CD8-positive, alpha-beta memory T cell (primary cell): ENCODE results near the gene RUBCN. TPM values are rescaled to one million over a fixed set of nuclear protein-coding genes. Genes with fewer than 3 reads are reported as not detected.

Experiments
- CTCF ChIA-PET: fragments of 350-600 bp; sonication (Branson Sonifier 250); formaldehyde crosslinking; loops from one replicate; lab custom pipeline; 2021; ENCODE audit warnings: antibody characterized with exemption; lab: Charles Lee
- POLR2A ChIA-PET: fragments of 350-600 bp; sonication (Branson Sonifier 250); formaldehyde crosslinking; loops from one replicate; lab custom pipeline; 2021; ENCODE audit warnings: antibody characterized with exemption; lab: Charles Lee
- DNase-seq, 5 donors: peaks; one replicate each; pipeline versions ENCODE4 v3.0.0 to v3.0.0-alpha.2; 2020 to 2022; ENCODE audit warnings: mixed read lengths in 1 of 5
- H3K27ac ChIP-seq: one replicate; pipeline ENCODE4 v1.7.0; 2013; ENCODE audit warnings: low read depth, mild to moderate bottlenecking, low read length, moderate library complexity
- H3K27me3 ChIP-seq: 2 replicates; pipeline ENCODE4 v1.7.0; 2013; ENCODE audit warnings: low read length, mild to moderate bottlenecking; ENCODE audit not compliant: insufficient read depth, poor library complexity, severe bottlenecking
- H3K36me3 ChIP-seq: 2 replicates; pipeline ENCODE4 v1.7.0; 2013; ENCODE audit warnings: mild to moderate bottlenecking, low read length, moderate library complexity; ENCODE audit not compliant: insufficient read depth
- H3K4me1 ChIP-seq: 2 replicates; pipeline ENCODE4 v1.7.0; 2013; ENCODE audit warnings: mild to moderate bottlenecking, low read length, moderate library complexity; ENCODE audit not compliant: insufficient read depth
- H3K4me3 ChIP-seq: 2 replicates; pipeline ENCODE4 v1.7.0; 2013; ENCODE audit warnings: mild to moderate bottlenecking, low read length
- H3K9me3 ChIP-seq: 2 replicates; pipeline ENCODE4 v1.7.0; 2013; ENCODE audit warnings: mild to moderate bottlenecking, low read length
- H3K27ac Mint-ChIP-seq, 8 donors: one replicate each; pipeline ENCODE4 v1.8.0; 2020 to 2021; ENCODE audit warnings: mixed read lengths in 8 of 8, mild to moderate bottlenecking in 6 of 8, inconsistent platforms in 3 of 8, moderate library complexity in 3 of 8
- H3K27me3 Mint-ChIP-seq, 2 donors: one replicate each; pipeline ENCODE4 v1.8.0; 2020 to 2021; ENCODE audit warnings: mixed read lengths in 2 of 2, mild to moderate bottlenecking in 1 of 2, moderate library complexity in 1 of 2
- H3K36me3 Mint-ChIP-seq, 3 donors: one replicate each; pipeline ENCODE4 v1.8.0; 2020 to 2021; ENCODE audit warnings: mixed read lengths in 3 of 3, inconsistent platforms in 1 of 3, mild to moderate bottlenecking in 1 of 3
- H3K4me1 Mint-ChIP-seq, 3 donors: one replicate each; pipeline ENCODE4 v1.8.0; 2020 to 2021; ENCODE audit warnings: mixed read lengths in 3 of 3, inconsistent platforms in 1 of 3, mild to moderate bottlenecking in 1 of 3
- H3K4me3 Mint-ChIP-seq, 7 donors: one replicate each; pipeline ENCODE4 v1.8.0; 2020 to 2021; ENCODE audit warnings: mixed read lengths in 7 of 7, mild to moderate bottlenecking in 6 of 7, moderate library complexity in 4 of 7, inconsistent platforms in 2 of 7
- H3K9me3 Mint-ChIP-seq, 5 donors: one replicate each; pipeline ENCODE4 v1.8.0; 2020 to 2022; ENCODE audit warnings: mixed read lengths in 5 of 5, mild to moderate bottlenecking in 3 of 5, moderate library complexity in 2 of 5, inconsistent platforms in 1 of 5
- polyA plus RNA-seq: library from polyadenylated mRNA; unstranded; fragments of 300-500 nt; fragmentation: Illumina TruSeq; gene quantifications from one replicate; pipeline ENCODE4 v1.2.3, GENCODE V29; 2021
- total RNA-seq, 2 experiments: library from RNA; stranded (reverse); gene quantifications; one replicate each; pipeline ENCODE4 v1.2.3, GENCODE V29; 2021

The RUBCN gene
- total RNA-seq (10 to 100 TPM; 43.2 to 45.9 TPM), polyA plus RNA-seq (26.6 TPM)

DNA sequence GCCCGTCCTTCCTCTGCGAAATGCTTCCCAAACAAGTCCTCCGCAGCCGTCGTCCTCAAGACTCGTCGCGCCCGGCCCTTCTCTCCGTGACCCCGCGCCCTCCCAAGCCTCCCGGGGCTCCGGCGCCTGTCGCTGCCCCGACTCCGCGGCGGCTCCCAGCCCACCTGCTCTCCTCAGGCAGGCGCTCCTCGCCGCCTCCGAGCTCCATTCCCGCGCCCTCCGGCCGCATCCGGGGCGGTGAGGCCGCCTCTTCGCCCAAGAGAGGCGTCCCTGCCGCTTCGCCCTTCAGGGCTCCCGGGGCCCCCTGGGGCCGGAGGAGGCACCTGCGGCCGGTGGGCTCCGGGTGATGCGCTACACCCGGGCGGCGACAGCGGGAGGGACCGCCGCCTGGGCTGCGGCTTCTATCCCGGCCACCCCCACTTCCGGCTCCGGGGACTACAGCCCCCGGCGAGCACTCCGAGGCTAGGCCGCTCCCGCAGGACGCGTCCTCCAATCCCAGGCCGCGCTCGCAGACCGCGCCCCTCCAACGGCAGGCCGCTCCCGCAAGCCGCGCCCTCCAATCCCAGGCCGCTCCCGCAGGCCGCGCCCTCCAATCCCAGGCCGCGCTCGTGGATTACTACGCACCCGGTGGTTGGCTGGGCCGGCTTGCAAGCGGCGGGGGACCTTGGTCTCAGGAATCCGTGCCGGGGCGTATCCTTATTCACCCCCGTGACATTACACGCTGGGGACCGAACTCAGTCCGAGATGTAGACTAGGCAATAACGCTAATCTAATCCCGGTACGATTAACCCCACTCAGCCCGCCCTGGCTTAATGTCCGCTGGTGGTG lies at the start of gene RUBCN:
TSS of gene RUBCN (minus strand) at position 414 of the 828 bp plus-strand sequence. CDS start at position 229, 185 bp downstream.
- no peaks in the 10 kb centered on the region for H3K9me3 ChIP-seq
- CTCF ChIA-PET, result interaction anchor here (1.1 kb wide), 1 partner anchor 12 kb away, joined by 3 read pairs; no protein-coding TSS in a partner anchor
- Mint-ChIP-seq H3K27me3 (no peaks in the 10 kb centered on the region), H3K4me3 (peak within 1 kb of the TSS; percentile 89 to 99 (median 94)), H3K9me3 (no peaks in the 10 kb centered on the region), H3K36me3 (peaks cover 0 to 18% (median 0%) of the 10 kb centered on the region in 3 donors), H3K27ac (peak within 1 kb of the TSS; percentile 88 to 97 (median 94)), H3K4me1 (peaks cover 26 to 49% (median 36%) of the 10 kb centered on the region in 3 donors)
- no peaks in the 10 kb centered on the region for H3K27me3 ChIP-seq
- H3K4me3 ChIP-seq, result peak within 1 kb of the TSS; percentile 93
- H3K4me1 ChIP-seq, result peaks cover 18% of the 10 kb centered on the region
- POLR2A ChIA-PET, result interaction anchor here (0.9 to 2.4 kb wide), 5 partner anchors 11 to 57 kb away, joined by 3 to 15 read pairs (median 3); partner anchors contain the start of gene FYTTD1
- DNase-seq, result peak; percentile 91 to 96 (median 94)
- H3K27ac ChIP-seq, result peak within 1 kb of the TSS; percentile 69
- H3K36me3 ChIP-seq, result no peaks in the 10 kb centered on the region

GRCh38 chr3:197784019-197784585 lies 47.4 kb upstream of the RUBCN start:
- Histone ChIP-seq H3K4me3 (no peak overlapping the region), H3K27me3 (no peaks in the 10 kb centered on the region), H3K9me3 (no peaks in the 10 kb centered on the region), H3K27ac (no peak overlapping the region), H3K36me3 (peaks cover 16% of the 10 kb centered on the region), H3K4me1 (no peaks in the 10 kb centered on the region)
- H3K36me3 Mint-ChIP-seq, result peaks cover 0 to 39% (median 12%) of the 10 kb centered on the region in 3 donors
- H3K27ac Mint-ChIP-seq, result peak overlapping the region in 7 of 8 donors; percentile 57 to 90 (median 72)
- H3K4me3 Mint-ChIP-seq, result no peak overlapping the region
- no peaks in the 10 kb centered on the region for H3K27me3 Mint-ChIP-seq
- no peak for DNase-seq
- no peaks in the 10 kb centered on the region for H3K9me3 Mint-ChIP-seq
- H3K4me1 Mint-ChIP-seq, result peaks cover 7 to 15% (median 14%) of the 10 kb centered on the region in 3 donors
- POLR2A ChIA-PET, result no interaction called here
- CTCF ChIA-PET, result no interaction called here

DNA sequence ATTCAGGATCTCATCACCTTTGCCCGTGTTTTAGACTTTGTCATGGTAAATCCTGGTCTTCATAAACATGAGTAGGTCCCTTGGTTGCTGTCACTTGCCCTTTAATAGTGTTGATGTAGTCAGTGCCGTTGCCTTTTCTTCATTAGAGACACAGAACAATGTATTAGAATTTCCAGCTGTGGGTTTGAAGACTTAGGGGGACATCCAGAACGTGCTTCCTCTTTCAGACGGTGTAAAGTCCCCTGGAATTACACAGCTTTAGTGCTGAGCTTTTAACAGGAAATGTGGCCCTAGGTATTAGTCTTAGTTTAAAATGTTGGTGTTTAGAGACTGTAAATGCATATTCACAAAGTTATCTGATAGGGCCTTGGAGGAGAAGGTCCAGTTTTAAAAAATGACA lies 45.5 kb upstream of the RUBCN start:
- peaks cover 0 to 57% (median 18%) of the 10 kb centered on the region in 3 donors for H3K36me3 Mint-ChIP-seq
- peak overlapping the region in 5 of 8 donors; percentile 0 to 42 (median 10) for H3K27ac Mint-ChIP-seq
- POLR2A ChIA-PET, result no interaction called here
- H3K9me3 ChIP-seq, result no peaks in the 10 kb centered on the region
- H3K4me1 Mint-ChIP-seq, result peaks cover 7 to 15% (median 14%) of the 10 kb centered on the region in 3 donors
- H3K9me3 Mint-ChIP-seq, result no peaks in the 10 kb centered on the region
- no peaks in the 10 kb centered on the region for H3K27me3 Mint-ChIP-seq
- H3K36me3 ChIP-seq, result peaks cover 34% of the 10 kb centered on the region
- no peak overlapping the region for H3K4me3 Mint-ChIP-seq
- no peak overlapping the region for H3K27ac ChIP-seq
- CTCF ChIA-PET, result no interaction called here
- no peaks in the 10 kb centered on the region for H3K4me1 ChIP-seq
- H3K4me3 ChIP-seq, result no peak overlapping the region
- H3K27me3 ChIP-seq, result no peaks in the 10 kb centered on the region
- DNase-seq, result no peak

DNA sequence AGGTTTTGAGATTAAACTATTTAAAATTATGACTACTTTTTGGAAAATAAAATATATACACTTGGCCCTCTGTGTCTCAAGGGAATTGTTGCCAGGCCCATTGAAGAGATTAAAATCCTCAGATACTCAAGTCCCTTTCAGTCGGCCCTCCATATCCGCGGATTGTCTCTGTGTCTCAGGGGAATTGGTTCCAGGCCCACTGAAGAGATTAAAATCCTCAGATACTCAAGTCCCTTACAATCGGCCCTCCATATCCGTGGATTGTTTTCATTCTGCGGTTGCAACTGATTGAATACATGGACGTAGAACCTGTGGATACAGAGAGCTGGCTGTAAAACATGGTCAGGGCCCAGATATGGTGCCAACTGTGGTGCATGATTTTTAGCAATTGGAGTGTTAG lies 38.6 kb upstream of the RUBCN start:
- no peaks in the 10 kb centered on the region for H3K9me3 Mint-ChIP-seq
- Histone ChIP-seq H3K36me3 (peaks cover 64% of the 10 kb centered on the region), H3K27ac (no peak overlapping the region), H3K27me3 (no peaks in the 10 kb centered on the region), H3K4me1 (no peaks in the 10 kb centered on the region), H3K9me3 (no peaks in the 10 kb centered on the region), H3K4me3 (no peak overlapping the region)
- H3K36me3 Mint-ChIP-seq, result peaks cover 0 to 83% (median 15%) of the 10 kb centered on the region in 3 donors
- H3K27me3 Mint-ChIP-seq, result no peaks in the 10 kb centered on the region
- H3K4me1 Mint-ChIP-seq, result no peaks in the 10 kb centered on the region
- POLR2A ChIA-PET, result no interaction called here
- no peak overlapping the region for H3K4me3 Mint-ChIP-seq
- CTCF ChIA-PET, result interaction anchor here (1.0 kb wide), 1 partner anchor 10 kb away, joined by 3 read pairs; no protein-coding TSS in a partner anchor
- DNase-seq, result no peak
- peak overlapping the region in 1 of 8 donors; percentile 22 for H3K27ac Mint-ChIP-seq

DNA sequence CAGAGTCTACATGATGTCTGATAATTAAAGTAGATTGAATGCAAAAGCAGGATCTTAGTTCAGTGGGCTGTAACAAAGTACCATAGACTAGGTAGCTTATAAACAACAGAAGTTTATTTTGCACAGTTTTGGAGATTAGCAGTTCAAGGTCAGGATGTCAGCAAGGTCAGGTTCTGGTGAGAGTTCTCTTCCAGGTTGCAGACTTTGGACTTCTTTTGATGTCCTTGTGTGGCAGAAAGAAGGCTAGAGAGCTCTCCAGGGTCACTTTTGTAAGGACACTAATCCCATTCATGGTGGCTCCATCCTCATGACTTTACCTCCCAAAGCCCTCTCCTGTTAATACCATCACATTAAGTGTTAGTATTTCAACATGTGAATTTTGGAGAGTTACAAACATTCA lies 25.1 kb upstream of the RUBCN start:
- Mint-ChIP-seq H3K27ac (no peak overlapping the region), H3K4me1 (peaks cover 0 to 8% (median 0%) of the 10 kb centered on the region in 3 donors), H3K36me3 (peaks cover 0 to 30% (median 2%) of the 10 kb centered on the region in 3 donors), H3K9me3 (no peaks in the 10 kb centered on the region), H3K4me3 (no peak overlapping the region), H3K27me3 (no peaks in the 10 kb centered on the region)
- no peak overlapping the region for H3K27ac ChIP-seq
- H3K4me3 ChIP-seq, result no peak overlapping the region
- no peaks in the 10 kb centered on the region for H3K27me3 ChIP-seq
- H3K4me1 ChIP-seq, result no peaks in the 10 kb centered on the region
- H3K36me3 ChIP-seq, result peaks cover 6% of the 10 kb centered on the region
- no peaks in the 10 kb centered on the region for H3K9me3 ChIP-seq
- POLR2A ChIA-PET, result no interaction called here
- no peak for DNase-seq
- CTCF ChIA-PET, result no interaction called here

DNA sequence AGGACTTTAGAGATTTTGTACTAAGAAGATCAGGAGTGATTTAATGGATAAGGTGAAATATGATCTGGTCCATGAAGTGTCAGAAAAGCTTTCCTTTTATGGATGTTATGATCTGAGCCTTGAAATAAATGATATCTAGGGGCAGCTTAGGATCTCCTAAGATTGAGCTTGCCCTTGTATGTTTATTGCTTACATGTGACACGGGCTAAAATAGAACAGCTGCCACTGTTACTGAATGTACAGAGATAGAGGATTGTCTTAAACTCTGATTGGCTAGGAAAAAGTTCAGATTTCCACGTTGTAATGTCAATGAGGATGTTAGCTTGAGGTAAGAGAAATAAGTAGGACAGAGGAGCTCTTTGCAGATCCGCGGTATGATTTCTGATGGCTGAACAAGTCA lies 21.8 kb upstream of the RUBCN start:
- DNase-seq, result no peak
- peaks cover 11% of the 10 kb centered on the region for H3K36me3 ChIP-seq
- CTCF ChIA-PET, result no interaction called here
- Mint-ChIP-seq H3K36me3 (peaks cover 0 to 19% (median 4%) of the 10 kb centered on the region in 3 donors), H3K4me1 (peaks cover 19 to 28% (median 25%) of the 10 kb centered on the region in 3 donors), H3K9me3 (no peaks in the 10 kb centered on the region), H3K4me3 (no peak overlapping the region), H3K27me3 (no peaks in the 10 kb centered on the region), H3K27ac (no peak overlapping the region)
- H3K4me1 ChIP-seq, result peaks cover 17% of the 10 kb centered on the region
- H3K4me3 ChIP-seq, result no peak overlapping the region
- POLR2A ChIA-PET, result interaction anchor here (0.6 kb wide), 1 partner anchor 22 kb away, joined by 3 read pairs; no protein-coding TSS in a partner anchor
- H3K9me3 ChIP-seq, result no peaks in the 10 kb centered on the region
- H3K27ac ChIP-seq, result no peak overlapping the region
- H3K27me3 ChIP-seq, result no peaks in the 10 kb centered on the region

DNA sequence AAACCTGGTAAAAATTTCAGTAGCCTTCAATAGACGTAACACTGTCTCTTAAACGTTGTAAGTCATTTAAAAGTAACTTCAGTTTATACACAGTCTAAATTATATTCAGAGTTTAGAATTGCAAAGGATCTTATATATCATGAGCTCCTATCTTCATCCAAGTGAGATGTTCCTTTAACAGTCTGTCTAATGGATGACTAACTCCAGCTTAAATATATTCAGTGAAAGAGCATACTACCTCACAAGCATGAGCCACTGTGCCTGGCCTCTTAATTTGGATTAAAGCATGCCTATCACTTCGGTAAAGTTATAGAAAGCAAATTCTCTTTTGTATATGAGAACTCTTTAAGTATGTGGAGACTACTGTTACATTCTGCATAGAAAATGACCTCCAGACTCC lies 20.0 kb upstream of the RUBCN start:
- Mint-ChIP-seq H3K27ac (peak overlapping the region in 2 of 8 donors; percentile 10 to 54), H3K4me3 (no peak overlapping the region), H3K9me3 (no peaks in the 10 kb centered on the region), H3K4me1 (peaks cover 33 to 45% (median 41%) of the 10 kb centered on the region in 3 donors), H3K27me3 (no peaks in the 10 kb centered on the region), H3K36me3 (peaks cover 0 to 15% (median 4%) of the 10 kb centered on the region in 3 donors)
- Histone ChIP-seq H3K4me3 (no peak overlapping the region), H3K27ac (no peak overlapping the region), H3K27me3 (no peaks in the 10 kb centered on the region), H3K9me3 (no peaks in the 10 kb centered on the region), H3K36me3 (peaks cover 11% of the 10 kb centered on the region), H3K4me1 (peaks cover 33% of the 10 kb centered on the region)
- no peak for DNase-seq
- POLR2A ChIA-PET, result no interaction called here
- CTCF ChIA-PET, result no interaction called here
